Measurements from ENCODE around the gene SSR3.

SSR3 gene

DNA sequence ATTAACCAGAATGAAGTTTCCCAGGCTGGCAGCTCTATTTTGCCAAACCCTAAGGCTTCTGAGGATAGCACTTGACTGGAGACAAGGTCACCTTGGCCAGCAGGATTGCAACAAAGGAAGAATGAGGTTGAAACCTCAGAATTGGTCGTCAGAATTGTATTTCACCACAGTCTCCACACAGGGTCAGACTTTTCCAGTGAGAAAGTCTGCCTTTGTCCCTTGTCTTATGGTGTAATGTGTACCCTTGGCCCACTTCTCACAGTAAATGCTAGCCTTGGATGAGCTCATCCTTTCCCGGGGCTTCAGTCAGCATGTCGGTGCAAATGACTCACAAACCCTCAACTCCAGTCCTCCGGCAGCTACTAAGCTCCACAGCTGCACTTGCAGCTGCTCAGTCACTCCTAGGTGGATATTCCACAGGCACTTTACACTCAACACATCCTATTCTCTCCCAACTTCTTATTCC lies 19.7 kb downstream of the SSR3 start:
- no peak for DNase-seq

GRCh38 chr3:156533205-156533604 lies 21.7 kb downstream of the SSR3 start:
- DNase-seq, result no peak

DNA sequence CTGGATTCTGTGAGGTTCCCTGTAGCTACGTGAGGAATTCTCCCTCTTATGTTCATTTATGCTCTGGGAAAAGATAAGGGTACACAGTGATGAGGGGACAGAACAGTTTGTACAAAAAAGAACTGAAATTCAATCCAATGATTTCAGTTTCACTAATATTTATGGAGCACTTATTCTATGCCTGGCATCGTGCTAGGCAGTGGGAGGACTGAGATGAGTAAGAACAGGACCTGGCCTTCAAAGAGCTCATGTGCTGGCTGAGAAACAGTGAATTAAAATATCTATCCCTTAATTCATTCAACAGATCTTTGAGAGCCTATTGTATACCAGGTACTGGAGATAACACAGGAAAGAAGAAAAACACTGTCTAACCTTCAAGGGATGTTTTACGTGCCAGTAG lies 22.2 kb downstream of the SSR3 start:
- DNase-seq, result no peak

DNA sequence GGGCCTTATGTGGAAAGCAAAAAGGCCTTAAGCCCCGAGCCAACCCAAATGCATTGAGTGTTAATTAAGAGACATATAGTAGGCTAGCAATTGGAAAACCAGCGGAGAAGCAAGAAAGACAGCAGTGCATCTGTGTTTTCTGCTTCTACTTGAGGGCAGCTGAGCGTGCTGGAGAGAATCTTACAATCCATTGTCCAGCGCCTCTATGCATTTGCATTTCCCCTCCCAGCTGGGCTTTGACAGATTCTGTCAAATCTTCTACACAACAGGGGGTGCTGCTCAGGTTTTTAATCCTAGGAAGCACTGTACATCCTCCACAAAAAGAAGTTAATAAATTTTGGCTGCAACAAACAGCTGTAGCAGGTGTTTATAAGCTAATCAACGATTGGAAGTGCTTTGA lies 23.9 kb downstream of the SSR3 start:
- no peak for DNase-seq

DNA sequence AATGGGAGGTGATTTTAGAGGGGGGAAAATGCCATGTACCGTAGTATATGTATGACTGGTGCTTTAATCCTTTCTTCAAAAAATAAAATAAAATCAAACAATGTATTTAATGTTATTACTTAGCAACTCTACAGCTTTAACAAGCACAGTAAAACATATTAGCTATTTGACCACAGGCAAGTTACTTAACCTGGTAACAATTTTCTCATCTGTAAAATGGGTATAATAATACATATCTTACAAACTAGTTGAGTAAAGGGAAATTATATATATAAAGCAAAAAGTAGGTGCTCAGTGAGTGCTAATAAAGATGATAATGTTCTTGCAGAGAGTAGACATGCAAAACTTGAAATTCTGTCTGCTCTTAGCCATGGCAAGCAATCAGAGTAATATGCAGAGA lies 27.9 kb downstream of the SSR3 start:
- no peak for DNase-seq

DNA sequence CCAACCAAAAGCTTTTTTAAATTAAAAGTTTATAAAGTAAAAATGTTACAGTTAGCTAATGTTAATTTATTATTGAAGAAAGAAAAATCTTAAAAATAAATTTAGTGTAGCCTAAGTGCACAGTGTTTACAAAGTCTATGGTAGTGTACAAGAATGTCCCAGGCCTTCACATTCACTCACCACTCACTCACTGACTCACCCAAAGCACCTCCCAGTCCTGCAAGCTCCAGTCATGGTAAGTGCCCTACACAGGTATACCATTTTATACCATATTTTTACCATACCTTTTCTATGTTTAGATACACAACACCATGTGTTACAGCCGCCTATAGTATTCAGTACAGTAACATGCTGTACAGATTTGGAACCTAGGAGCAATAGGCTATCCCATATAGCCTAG lies 29.1 kb downstream of the SSR3 start:
- no peak for DNase-seq

DNA sequence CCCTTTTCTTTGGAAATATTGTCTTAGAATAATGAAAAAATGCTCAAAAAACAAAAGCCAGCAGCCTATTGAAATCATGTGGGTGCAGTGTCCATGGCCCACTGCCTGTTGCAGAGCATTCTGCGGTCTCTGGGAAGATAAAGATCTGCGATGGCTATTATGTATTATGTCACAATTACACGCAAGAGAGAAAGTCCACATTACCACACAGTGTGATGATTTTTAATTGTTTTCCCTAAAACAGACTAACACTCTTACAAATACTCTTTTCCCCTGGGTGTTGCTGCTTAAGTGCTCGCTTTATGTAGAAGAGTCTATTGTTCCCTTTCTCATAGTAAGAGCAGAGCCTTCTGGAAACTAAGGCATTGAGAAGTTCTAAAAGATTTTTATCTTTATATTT lies 32.2 kb downstream of the SSR3 start:
- DNase-seq, result no peak

DNA sequence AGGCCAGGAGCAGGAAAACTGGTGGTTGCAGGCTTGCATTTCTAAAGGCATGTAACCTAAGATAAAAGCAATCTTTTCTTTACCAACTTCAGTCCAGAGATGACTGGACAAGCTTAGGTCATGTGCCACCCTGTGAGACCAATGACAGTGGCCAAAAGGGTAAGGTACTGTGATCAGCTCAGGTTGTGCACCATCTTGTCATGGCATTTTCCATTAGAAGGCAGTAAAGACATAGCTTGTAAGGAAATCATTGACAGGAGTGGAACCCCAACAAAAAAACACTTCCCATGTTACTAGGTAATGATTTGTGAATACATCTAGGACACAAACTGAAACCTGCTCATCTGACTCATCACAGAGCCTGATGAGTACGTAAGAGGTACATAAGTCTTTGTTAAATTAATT lies 35.2 kb downstream of the SSR3 start:
- no peak for DNase-seq

DNA sequence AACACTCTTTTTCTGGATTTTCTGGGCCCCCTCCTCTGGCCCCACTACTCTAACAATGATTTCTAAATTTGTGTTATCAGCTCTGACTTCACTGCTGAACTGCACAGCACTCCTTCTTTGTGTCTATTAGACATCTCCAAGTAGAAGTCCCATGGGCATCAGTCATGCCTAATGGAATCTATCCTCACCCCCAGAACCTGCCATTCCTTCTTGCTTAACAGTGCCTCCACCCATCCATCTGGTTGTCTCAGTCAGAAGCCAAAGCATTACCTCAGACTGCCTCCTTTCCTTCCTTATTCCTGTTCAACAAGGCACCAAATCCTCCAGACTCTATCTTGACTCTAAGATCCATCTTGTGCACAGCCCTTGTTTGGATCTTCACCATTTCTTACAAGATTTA lies 36.2 kb downstream of the SSR3 start:
- no peak for DNase-seq

GRCh38 chr3:156516961-156517360 lies 38.0 kb downstream of the SSR3 start:
- DNase-seq, result no peak

- DNase-seq, result no peak
These were observed 38.6 kb downstream of the SSR3 start for GRCh38 chr3:156516284-156516683.

DNA sequence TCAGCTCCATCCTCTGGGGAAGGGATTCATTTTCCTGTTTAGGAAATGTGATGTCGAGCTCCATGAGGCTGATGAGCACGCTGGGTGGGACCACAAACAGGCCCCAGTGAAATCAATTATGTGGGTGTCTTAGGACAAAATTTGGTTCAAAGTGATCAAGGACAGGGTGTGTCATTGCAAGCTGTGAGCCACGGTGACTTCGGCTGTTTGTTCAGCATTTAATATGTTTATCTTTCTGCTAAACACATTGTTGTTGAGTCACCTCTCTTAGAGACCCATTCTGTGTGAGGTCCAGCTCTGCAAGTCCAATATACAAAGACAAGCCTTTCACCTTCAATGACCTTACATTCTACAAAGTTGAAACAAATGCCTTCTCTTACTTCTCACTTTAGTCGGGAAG lies 41.3 kb downstream of the SSR3 start:
- DNase-seq, result no peak

DNA sequence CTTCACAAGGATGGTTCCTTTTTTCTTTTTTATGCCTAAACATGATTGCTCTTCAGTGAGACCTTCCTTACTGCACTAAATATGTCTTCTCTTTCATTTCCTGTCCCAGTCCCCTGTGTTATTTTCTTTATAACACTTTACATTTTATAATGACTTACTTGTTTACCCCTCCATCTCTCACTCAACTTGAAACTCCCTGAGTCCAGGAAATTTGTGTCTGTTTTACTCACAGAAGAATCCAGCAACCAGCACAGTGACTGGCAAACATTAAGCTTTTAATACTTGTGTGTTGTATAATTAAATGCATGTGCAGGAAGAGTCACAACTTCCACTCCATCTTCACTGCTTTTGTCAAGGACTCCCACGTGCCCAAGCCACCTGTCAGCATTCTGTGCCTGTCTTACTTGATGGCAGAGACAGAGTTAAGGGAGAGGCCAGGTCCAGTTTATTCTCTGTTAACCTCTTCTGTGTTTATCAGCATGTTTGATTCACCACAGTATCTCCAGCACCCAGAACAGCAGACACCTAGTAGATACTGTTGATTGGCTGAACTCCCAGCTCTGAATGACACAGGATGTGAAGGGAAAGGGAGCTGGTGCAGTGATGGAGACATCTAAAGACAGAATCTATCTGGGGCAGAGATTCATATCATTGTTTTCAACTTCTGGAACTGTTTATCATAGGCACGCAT lies 42.8 kb downstream of the SSR3 start:
- no peak for DNase-seq

DNA sequence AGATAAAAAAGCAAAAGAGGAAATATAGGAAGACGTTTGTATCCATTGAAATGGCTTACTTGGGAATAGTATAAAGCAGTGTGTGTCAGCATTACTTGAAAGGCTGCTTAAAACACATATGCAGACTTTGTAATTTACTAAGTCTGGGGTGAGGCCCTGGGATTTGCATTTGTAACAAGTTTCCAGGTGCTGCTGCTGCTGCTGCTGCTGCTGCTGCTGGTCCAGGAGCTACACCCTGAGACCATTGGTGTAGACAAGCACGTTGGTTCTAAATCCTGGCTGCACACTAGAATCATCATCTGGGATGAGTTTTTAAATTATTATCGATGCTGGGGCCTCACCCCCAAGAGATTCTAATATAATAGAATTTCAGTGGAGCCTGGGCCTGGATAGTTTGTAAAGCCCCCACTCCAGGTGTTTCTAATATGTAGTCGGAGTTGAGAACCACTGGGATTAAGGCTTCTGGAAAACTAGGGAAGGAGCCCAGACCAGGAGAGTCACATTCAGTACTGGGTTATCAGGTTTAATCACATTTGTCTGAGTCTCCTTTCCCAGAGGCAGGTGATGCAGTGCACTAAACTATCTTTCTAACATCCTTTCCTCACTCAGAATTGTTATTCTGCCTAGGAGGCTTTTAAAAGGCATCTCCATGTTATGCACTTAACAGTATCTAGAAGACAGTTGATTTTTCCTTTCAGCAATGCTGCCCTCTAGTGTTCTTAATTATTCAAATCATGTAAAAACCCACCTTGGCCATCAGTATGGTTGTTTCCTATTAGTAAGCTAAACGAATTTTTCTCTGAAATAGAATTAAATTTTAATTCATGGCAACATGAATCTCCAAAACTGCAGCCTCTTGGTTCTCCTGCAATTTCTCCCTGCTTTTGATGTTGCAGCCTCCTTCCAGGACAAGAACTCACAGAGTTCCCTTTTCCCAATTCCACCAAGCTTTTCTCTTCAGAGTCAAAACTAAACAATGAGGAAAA lies 45.4 kb downstream of the SSR3 start:
- peak; percentile 45 for DNase-seq

DNA sequence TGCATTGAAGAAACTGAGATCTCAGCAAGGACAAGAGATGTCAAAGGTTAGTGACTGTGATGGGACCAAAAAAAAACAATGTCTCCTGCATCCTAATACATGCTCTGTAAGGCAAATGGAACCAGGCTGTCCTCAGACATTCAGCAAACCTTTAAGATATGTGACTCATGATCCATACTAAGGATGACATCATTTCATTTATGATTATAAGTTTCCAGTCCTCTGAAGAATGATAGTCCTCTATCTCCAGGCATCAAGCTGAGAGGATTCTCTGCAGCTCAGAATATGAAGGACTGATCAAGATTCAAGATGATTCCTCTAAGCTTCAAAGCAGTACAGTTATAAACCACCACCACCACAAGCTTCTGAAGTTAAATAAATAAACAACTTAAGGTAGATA lies 47.6 kb downstream of the SSR3 start:
- no peak for DNase-seq

GRCh38 chr3:156498307-156498706 lies 56.6 kb downstream of the SSR3 start:
- no peak for DNase-seq

GRCh38 chr3:156497326-156497725 lies 57.6 kb downstream of the SSR3 start:
- DNase-seq, result no peak

DNA sequence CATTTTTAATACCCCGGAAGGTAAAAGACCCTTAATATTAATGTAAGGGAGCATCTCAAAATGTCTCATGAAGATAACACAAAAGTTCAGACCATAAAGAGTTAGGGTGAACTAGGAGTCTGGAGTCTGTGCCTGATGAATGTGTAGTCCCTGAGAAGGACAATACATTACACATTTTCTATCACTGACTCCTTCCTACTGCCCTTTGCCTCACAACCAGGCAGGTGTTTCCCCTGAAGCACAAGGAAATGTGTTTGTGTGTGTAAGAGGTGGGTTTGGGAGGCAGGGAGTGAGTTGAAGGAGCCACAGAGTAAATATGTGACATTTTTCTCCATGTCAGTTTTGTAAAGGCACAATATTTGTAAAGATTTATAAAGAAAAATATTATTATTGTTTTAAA lies 59.1 kb downstream of the SSR3 start:
- no peak for DNase-seq

DNA sequence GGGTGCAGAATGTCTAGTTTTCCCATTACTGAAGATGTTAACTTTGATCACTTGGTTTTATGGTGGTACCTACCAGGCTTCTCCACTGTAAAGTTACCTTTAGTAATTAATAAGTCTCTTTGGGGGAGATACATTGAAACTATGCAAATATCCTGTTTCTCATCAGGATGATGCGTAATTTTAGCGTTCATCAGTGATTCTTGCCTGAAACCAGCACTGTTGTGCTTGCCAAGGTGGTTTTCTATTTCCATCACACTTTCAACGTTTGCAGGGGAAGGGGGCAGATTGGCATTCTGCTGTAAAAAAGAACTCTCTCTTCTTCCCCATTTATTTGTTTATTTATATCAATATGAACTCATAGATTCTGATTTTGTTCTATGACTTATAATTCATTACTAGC lies 61.0 kb downstream of the SSR3 start:
- DNase-seq, result no peak

DNA sequence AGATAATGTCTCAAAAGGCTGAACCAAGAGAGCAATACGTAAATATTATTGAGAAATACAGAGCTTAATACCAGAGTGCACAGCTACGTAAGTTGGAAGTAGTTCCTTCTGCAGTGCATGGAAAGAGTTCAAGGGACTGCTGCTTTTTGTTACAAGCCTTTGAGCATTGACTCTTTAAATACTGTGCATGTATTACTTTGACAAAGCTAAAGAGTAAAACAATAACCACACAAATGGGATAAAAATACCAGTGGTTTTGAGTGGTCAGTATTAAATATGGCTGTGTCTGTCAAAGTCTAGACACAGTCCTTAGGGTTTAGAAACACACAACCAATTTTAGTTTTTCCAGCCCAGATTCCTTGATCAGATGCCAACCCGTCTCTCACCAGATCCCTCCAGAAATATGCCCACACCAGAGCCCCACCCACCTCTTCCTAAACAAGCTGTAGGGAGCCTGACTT lies 62.1 kb downstream of the SSR3 start:
- DNase-seq, result no peak

DNA sequence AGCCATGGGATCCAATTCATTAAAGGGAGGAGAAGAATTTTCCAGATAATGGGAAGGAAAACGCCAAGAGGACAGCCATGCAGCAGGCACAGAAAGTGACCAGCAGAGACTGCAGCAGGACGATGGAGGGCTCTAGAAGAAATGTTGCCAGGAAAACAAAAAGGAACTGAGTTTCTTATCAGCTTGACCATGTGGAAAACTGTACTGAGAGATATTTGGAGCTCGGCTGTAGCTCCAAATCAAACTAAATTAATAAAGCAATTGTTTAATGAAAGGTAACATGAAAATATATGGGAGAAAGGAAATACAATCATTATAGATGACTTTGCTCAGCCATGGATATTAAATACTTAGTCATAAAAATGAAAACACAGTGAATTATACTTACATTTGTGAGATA lies 63.7 kb downstream of the SSR3 start:
- no peak for DNase-seq

Data from NCI-H2107 (cell line).